ENCODE results near the gene TIPRL. TPM values are rescaled to one million over a fixed set of nuclear protein-coding genes. Genes with fewer than 3 reads are reported as not detected.

The TIPRL gene
- polyA plus RNA-seq, 4 donors = 21.2 to 29.7 (median 23.5) TPM

DNA sequence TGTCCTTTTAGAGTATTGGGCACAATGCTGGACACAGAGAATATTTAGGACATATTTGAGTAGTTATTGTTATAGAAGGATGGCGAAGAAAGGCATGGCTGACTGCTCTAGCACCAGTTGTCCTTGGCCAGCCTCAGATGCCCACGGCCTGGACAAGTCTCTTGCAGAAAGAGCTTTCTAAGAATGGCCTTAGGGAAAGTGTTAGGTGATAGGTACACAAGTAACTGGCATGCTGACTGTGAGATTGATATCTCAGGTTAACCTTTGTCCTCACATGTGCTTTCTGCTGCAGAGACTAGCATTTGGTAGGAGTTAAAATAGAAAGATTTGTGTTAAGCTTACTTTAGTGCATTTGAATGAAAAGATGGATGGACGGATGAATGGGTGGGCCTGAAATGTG lies 57.2 kb downstream of the TIPRL start:
- Histone ChIP-seq H3K4me3 (ENCODE audit: low read depth in 1 of 3, low read length in 3 of 3) (no peak overlapping the region), H3K27ac (ENCODE audit: low read depth in 1 of 3, low read length in 2 of 3) (no peak overlapping the region), H3K27me3 (ENCODE audit: control insufficient read depth in 3 of 3, insufficient read depth in 3 of 3, low read length in 3 of 3) (no peaks in the 10 kb centered on the region), H3K9me3 (ENCODE audit: control insufficient read depth in 2 of 2, insufficient read depth in 1 of 2, low read depth in 1 of 2, low read length in 1 of 2) (no peaks in the 10 kb centered on the region), H3K36me3 (ENCODE audit: control insufficient read depth in 3 of 3, insufficient read depth in 2 of 3, low read depth in 1 of 3, low read length in 3 of 3) (peaks cover 2 to 37% (median 20%) of the 10 kb centered on the region in 3 donors), H3K4me1 (ENCODE audit: control insufficient read depth in 3 of 3, insufficient read depth in 2 of 3, low read depth in 1 of 3, low read length in 2 of 3) (peaks cover 4 to 8% (median 5%) of the 10 kb centered on the region in 3 donors)
- DNase-seq (peak; percentile 44 to 56), FAIRE-seq (no peak)
- WGBS, 3 donors = 61 to 80% (median 72%) methylated on average over 3 of the region's 3 CpGs

- no peak overlapping the region for H3K27ac ChIP-seq (ENCODE audit: low read depth in 1 of 3, low read length in 2 of 3)
- peaks cover 2 to 37% (median 13%) of the 10 kb centered on the region in 3 donors for H3K36me3 ChIP-seq (ENCODE audit: control insufficient read depth in 3 of 3, insufficient read depth in 2 of 3, low read depth in 1 of 3, low read length in 3 of 3)
- 81 to 90% (median 90%) methylated on average over 7 of the region's 7 CpGs for WGBS, 3 donors
- no peak overlapping the region for H3K4me3 ChIP-seq (ENCODE audit: low read depth in 1 of 3, low read length in 3 of 3)
- H3K4me1 ChIP-seq (ENCODE audit: control insufficient read depth in 3 of 3, insufficient read depth in 2 of 3, low read depth in 1 of 3, low read length in 2 of 3) = peaks cover 4 to 8% (median 5%) of the 10 kb centered on the region in 3 donors
- no peak for FAIRE-seq
- H3K27me3 ChIP-seq (ENCODE audit: control insufficient read depth in 3 of 3, insufficient read depth in 3 of 3, low read length in 3 of 3) = no peaks in the 10 kb centered on the region
- H3K9me3 ChIP-seq (ENCODE audit: control insufficient read depth in 2 of 2, insufficient read depth in 1 of 2, low read depth in 1 of 2, low read length in 1 of 2) = no peaks in the 10 kb centered on the region
- no peak for DNase-seq
These were observed 58.3 kb downstream of the TIPRL start for GRCh38 chr1:168236836-168237611.

DNA sequence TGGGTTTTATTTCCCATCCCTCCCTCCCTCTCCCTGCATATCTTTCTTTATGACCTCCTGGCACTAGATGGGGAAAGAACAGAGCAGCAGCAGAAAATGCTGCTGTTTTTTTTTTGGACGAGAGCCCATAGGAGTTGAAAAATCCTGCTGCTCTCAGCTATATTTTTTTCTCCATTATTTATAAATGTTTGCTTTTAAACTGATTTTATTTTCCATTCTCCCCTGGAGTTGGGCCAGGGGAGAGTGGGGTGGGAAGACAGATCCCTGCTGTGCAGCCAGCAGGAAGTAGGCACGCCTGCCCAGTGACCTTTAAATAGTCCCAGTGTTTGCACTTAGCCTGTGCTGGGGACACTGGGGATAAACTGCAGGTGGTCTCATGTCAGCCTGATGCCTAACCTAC lies 64.4 kb downstream of the TIPRL start:
- WGBS, 3 donors = 32 to 76% (median 56%) methylated on average over 2 of the region's 2 CpGs
- Histone ChIP-seq H3K27me3 (ENCODE audit: control insufficient read depth in 3 of 3, insufficient read depth in 3 of 3, low read length in 3 of 3) (no peaks in the 10 kb centered on the region), H3K27ac (ENCODE audit: low read depth in 1 of 3, low read length in 2 of 3) (peak overlapping the region in 1 of 3 donors; percentile 11), H3K4me1 (ENCODE audit: control insufficient read depth in 3 of 3, insufficient read depth in 2 of 3, low read depth in 1 of 3, low read length in 2 of 3) (no peaks in the 10 kb centered on the region), H3K36me3 (ENCODE audit: control insufficient read depth in 3 of 3, insufficient read depth in 2 of 3, low read depth in 1 of 3, low read length in 3 of 3) (peaks cover 4 to 40% (median 9%) of the 10 kb centered on the region in 3 donors), H3K9me3 (ENCODE audit: control insufficient read depth in 2 of 2, insufficient read depth in 1 of 2, low read depth in 1 of 2, low read length in 1 of 2) (no peaks in the 10 kb centered on the region), H3K4me3 (ENCODE audit: low read depth in 1 of 3, low read length in 3 of 3) (no peak overlapping the region)
- no peak for FAIRE-seq
- DNase-seq = no peak

DNA sequence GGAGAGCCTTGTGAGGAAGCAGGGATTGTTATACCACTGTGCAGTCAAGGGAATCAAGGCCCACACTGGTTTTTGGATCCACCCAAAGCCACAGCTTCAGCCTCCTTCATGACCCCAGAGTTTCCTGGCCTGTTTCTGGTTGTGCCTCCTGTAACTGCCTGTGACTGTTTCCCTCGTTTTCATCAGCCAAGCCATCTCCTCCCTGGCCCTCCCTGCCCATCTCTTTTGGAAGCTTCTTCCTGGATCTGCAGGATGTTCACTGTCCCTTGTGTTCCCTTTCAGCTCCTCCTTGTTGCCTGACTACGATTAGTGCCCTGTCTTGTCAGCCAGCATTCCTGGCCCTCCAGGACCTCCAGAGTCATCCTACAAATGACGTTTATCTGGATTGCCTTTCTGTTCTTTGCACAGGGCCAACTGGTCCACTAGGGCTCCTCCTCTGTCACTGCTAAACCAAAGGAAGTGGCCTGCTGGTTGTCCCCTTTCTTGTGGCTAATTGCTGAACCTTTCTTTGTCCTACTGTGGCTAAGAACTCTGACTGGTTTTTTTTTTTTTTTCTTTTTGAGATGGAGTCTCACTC lies 65.0 kb downstream of the TIPRL start:
- WGBS, 3 donors = 35 to 62% (median 59%) methylated on average over 3 of the region's 3 CpGs
- FAIRE-seq = no peak
- Histone ChIP-seq H3K27me3 (ENCODE audit: control insufficient read depth in 3 of 3, insufficient read depth in 3 of 3, low read length in 3 of 3) (no peaks in the 10 kb centered on the region), H3K9me3 (ENCODE audit: control insufficient read depth in 2 of 2, insufficient read depth in 1 of 2, low read depth in 1 of 2, low read length in 1 of 2) (no peaks in the 10 kb centered on the region), H3K36me3 (ENCODE audit: control insufficient read depth in 3 of 3, insufficient read depth in 2 of 3, low read depth in 1 of 3, low read length in 3 of 3) (peaks cover 4 to 35% (median 9%) of the 10 kb centered on the region in 3 donors), H3K4me3 (ENCODE audit: low read depth in 1 of 3, low read length in 3 of 3) (no peak overlapping the region), H3K27ac (ENCODE audit: low read depth in 1 of 3, low read length in 2 of 3) (peak overlapping the region in 1 of 3 donors; percentile 11), H3K4me1 (ENCODE audit: control insufficient read depth in 3 of 3, insufficient read depth in 2 of 3, low read depth in 1 of 3, low read length in 2 of 3) (no peaks in the 10 kb centered on the region)
- DNase-seq = no peak

DNA sequence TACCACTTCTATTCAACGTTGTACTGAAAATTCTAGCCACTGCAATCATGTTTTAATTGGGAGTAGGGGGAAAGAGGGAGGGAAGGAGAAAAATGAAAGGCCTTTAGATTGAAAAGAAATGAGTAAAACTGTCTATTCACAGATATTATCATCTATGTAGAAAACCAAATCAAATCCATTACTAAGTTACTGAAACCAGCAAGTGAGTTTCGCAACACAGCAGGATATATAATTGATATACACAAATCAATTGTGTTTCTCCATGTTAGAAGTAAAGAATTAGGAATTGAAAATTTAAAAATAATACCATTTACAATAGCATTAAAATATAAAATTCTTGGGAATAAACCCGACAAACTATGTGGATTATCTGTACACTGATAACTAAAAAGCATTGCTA lies 66.3 kb downstream of the TIPRL start:
- no peak for FAIRE-seq
- H3K27ac ChIP-seq (ENCODE audit: low read depth in 1 of 3, low read length in 2 of 3) = no peak overlapping the region
- 94 to 95% (median 94%) methylated on average over 3 of the region's 3 CpGs for WGBS, 3 donors
- H3K4me1 ChIP-seq (ENCODE audit: control insufficient read depth in 3 of 3, insufficient read depth in 2 of 3, low read depth in 1 of 3, low read length in 2 of 3) = no peaks in the 10 kb centered on the region
- no peak for DNase-seq
- H3K27me3 ChIP-seq (ENCODE audit: control insufficient read depth in 3 of 3, insufficient read depth in 3 of 3, low read length in 3 of 3) = no peaks in the 10 kb centered on the region
- H3K9me3 ChIP-seq (ENCODE audit: control insufficient read depth in 2 of 2, insufficient read depth in 1 of 2, low read depth in 1 of 2, low read length in 1 of 2) = no peaks in the 10 kb centered on the region
- no peak overlapping the region for H3K4me3 ChIP-seq (ENCODE audit: low read depth in 1 of 3, low read length in 3 of 3)
- peaks cover 2 to 37% (median 9%) of the 10 kb centered on the region in 3 donors for H3K36me3 ChIP-seq (ENCODE audit: control insufficient read depth in 3 of 3, insufficient read depth in 2 of 3, low read depth in 1 of 3, low read length in 3 of 3)

DNA sequence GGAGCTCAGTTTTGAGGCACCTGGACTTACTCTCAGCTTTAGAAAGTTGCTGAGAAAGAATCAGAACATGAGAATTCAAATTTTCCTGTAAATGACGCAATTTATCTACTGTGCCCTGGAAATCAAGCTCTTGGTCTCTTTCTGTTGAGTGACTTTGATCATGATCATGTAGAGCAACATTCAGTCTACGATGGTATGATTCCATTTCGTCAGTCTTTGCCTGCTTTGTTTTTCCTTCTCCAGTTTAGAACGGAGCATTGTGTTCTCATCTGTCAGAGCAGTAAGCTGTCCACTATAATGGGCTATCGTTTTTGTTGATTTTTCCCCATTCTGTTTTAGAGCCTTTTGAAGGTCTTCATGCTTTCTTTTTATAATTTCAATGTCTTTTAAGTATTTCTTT lies 67.7 kb downstream of the TIPRL start:
- no peak overlapping the region for H3K27ac ChIP-seq (ENCODE audit: low read depth in 1 of 3, low read length in 2 of 3)
- no peaks in the 10 kb centered on the region for H3K27me3 ChIP-seq (ENCODE audit: control insufficient read depth in 3 of 3, insufficient read depth in 3 of 3, low read length in 3 of 3)
- peaks cover 9 to 39% (median 9%) of the 10 kb centered on the region in 3 donors for H3K36me3 ChIP-seq (ENCODE audit: control insufficient read depth in 3 of 3, insufficient read depth in 2 of 3, low read depth in 1 of 3, low read length in 3 of 3)
- FAIRE-seq (no peak), DNase-seq (no peak)
- H3K4me1 ChIP-seq (ENCODE audit: control insufficient read depth in 3 of 3, insufficient read depth in 2 of 3, low read depth in 1 of 3, low read length in 2 of 3) = no peaks in the 10 kb centered on the region
- no peaks in the 10 kb centered on the region for H3K9me3 ChIP-seq (ENCODE audit: control insufficient read depth in 2 of 2, insufficient read depth in 1 of 2, low read depth in 1 of 2, low read length in 1 of 2)
- no peak overlapping the region for H3K4me3 ChIP-seq (ENCODE audit: low read depth in 1 of 3, low read length in 3 of 3)
- WGBS, 3 donors = 85 to 95% (median 91%) methylated on average over 5 of the region's 5 CpGs

Other genes with a start within 250 kb of the TIPRL start
- 10 to 100 TPM; 28.9 to 63.2 (median 35.6) TPM for gene DCAF6, start 242.3 kb upstream of the TIPRL start, polyA plus RNA-seq
- 100 to 1,000 TPM; 140 to 208 (median 170) TPM for gene MPC2, start 241.9 kb upstream of the TIPRL start, polyA plus RNA-seq
- 1 to 10 TPM in 2 of 4 donors, under 1 TPM in 2; under 0.01 to 4.1 (median 1.9) TPM for gene GPR161, start 42.0 kb upstream of the TIPRL start, polyA plus RNA-seq
- gene SFT2D2, start 47.0 kb downstream of the TIPRL start, polyA plus RNA-seq = 10 to 100 TPM in 1 of 4 donors, 1 to 10 TPM in 3; 2.4 to 17.9 (median 6.7) TPM
- 1 to 10 TPM in 2 of 4 donors, under 1 TPM in 2; 0.67 to 1.9 (median 1.0) TPM for gene TBX19, start 101.9 kb downstream of the TIPRL start, polyA plus RNA-seq